Neural progenitor cell (in vitro differentiated cells): ENCODE data around the gene TTC21A. TPM values are rescaled to one million over a fixed set of nuclear protein-coding genes. Genes with fewer than 3 reads are reported as not detected.

Experiments
- DNase-seq: peaks from one replicate; pipeline ENCODE4 v3.0.0-alpha.2; 2016; ENCODE audit warnings: low spot score
- H2AFZ ChIP-seq: fragments of 200-600 bp; sonication (generic); replicated peaks from 2 replicates; pipeline ENCODE4 v1.6.1; 2016; ENCODE audit warnings: antibody characterized with exemption
- H3F3A ChIP-seq: fragments of 200-600 bp; sonication (generic); 2 replicates; pipeline ENCODE4 v1.6.1; 2016; ENCODE audit warnings: antibody characterized with exemption, low read depth
- H3K27ac ChIP-seq: fragments of 200-600 bp; sonication (generic); 2 replicates; pipeline ENCODE4 v1.5.1; 2016; ENCODE audit warnings: mild to moderate bottlenecking
- H3K27me3 ChIP-seq: fragments of 200-600 bp; sonication (generic); 2 replicates; pipeline ENCODE4 v1.6.1; 2016; ENCODE audit warnings: mild to moderate bottlenecking, moderate library complexity
- H3K36me3 ChIP-seq: fragments of 200-600 bp; sonication (generic); 2 replicates; pipeline ENCODE4 v1.5.1; 2016
- H3K4me1 ChIP-seq: fragments of 200-600 bp; sonication (generic); 2 replicates; pipeline ENCODE4 v1.6.1; 2016; ENCODE audit warnings: mixed run types
- H3K4me2 ChIP-seq: fragments of 200-600 bp; sonication (generic); 2 replicates; pipeline ENCODE4 v1.6.1; 2016
- H3K4me3 ChIP-seq: fragments of 200-600 bp; sonication (generic); 2 replicates; pipeline ENCODE4 v1.5.1; 2016
- H3K79me2 ChIP-seq: fragments of 200-600 bp; sonication (generic); 2 replicates; pipeline ENCODE4 v1.6.1; 2016; ENCODE audit warnings: low read depth
- H3K9ac ChIP-seq: fragments of 200-600 bp; sonication (generic); 2 replicates; pipeline ENCODE4 v1.6.1; 2016
- H3K9me3 ChIP-seq: fragments of 200-600 bp; sonication (generic); 2 replicates; pipeline ENCODE4 v1.5.1; 2016; ENCODE audit warnings: low read depth
- H4K20me1 ChIP-seq: fragments of 200-600 bp; sonication (generic); 2 replicates; pipeline ENCODE4 v1.6.1; 2016; ENCODE audit warnings: low read depth
- H3K27ac Mint-ChIP-seq: 3 replicates; pipeline ENCODE4 v1.8.0; 2021; ENCODE audit warnings: mixed read lengths
- H3K27me3 Mint-ChIP-seq: 2 replicates; pipeline ENCODE4 v1.8.0; 2022; ENCODE audit warnings: low read depth, mild to moderate bottlenecking, inconsistent platforms, moderate library complexity, mixed read lengths; ENCODE audit not compliant: insufficient read depth
- H3K36me3 Mint-ChIP-seq: 3 replicates; pipeline ENCODE4 v1.8.0; 2021; ENCODE audit warnings: mixed read lengths
- H3K4me1 Mint-ChIP-seq: 3 replicates; pipeline ENCODE4 v1.8.0; 2021; ENCODE audit warnings: mixed read lengths
- H3K4me3 Mint-ChIP-seq: 3 replicates; pipeline ENCODE4 v1.8.0; 2021; ENCODE audit warnings: mild to moderate bottlenecking, moderate library complexity, mixed read lengths
- H3K9me3 Mint-ChIP-seq: 3 replicates; pipeline ENCODE4 v1.8.0; 2020; ENCODE audit warnings: mixed read lengths
- CTCF ChIP-seq: fragments of 200-600 bp; sonication (generic); IDR thresholded peaks from 2 replicates; pipeline ENCODE4 v1.5.1; 2017; ENCODE audit warnings: antibody characterized with exemption, mild to moderate bottlenecking
- EZH2 ChIP-seq: fragments of 200-600 bp; sonication (generic); IDR thresholded peaks from 2 replicates; pipeline ENCODE4 v1.6.1; 2017; ENCODE audit warnings: antibody characterized with exemption, mild to moderate bottlenecking, moderate library complexity
- EZH2phosphoT487 ChIP-seq: fragments of 200-600 bp; sonication (generic); IDR thresholded peaks from 2 replicates; pipeline ENCODE4 v1.6.1; 2017; ENCODE audit warnings: antibody characterized with exemption
- total RNA-seq: library from RNA; depleted of rRNA; stranded (reverse); fragments of >200 nt; gene quantifications from 2 replicates; pipeline ENCODE4 v1.2.3, GENCODE V29; 2015; ENCODE audit warnings: low replicate concordance

The TTC21A gene
- total RNA-seq, 1 donor from 2014 or later, result 1.2 TPM

DNA sequence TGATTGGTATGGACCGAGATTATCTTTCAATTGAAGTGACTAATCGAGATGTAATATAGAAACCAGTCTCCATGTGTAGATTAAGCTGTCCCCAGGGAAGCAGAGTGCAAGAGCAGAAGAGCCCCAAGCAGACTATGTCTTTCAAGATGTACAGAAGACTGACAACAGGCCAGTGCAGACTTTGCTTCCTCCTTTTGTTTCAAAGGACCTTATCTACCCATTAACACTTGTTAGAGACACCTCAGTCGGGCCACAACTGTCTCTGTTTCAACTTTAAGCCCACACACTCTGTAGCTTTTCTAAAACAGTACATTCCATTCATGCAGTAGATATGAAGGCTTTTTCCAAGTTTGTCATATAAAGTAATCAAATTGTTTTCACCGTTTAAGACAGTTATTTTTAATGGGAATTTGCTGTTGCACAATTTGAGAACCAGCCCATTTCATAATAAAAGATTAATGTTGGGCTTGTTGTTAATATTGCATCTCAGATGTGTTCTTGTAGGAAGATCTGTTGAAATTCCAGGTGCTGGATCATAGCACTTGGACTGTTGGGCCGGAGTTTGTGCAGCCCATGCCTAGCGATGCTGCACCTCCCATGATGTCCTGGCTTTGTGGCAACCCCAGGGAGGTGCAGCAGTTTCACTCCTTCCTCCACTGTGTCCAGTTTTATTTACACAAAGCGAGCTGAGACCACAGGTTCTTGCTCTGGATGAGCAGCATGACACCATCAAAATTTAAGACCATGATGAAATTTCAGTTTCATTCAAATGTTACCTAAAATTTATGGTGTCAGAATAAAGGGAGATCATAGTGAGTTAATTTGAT is 12.4 kb upstream of the TTC21A start:
- Histone ChIP-seq H3K27ac (no peak overlapping the region), H3K4me2 (no peak overlapping the region), H3K36me3 (peaks cover 16% of the 10 kb centered on the region), H3K4me1 (no peaks in the 10 kb centered on the region), H3F3A (no peaks in the 10 kb centered on the region), H3K9ac (no peak overlapping the region), H4K20me1 (no peaks in the 10 kb centered on the region), H3K9me3 (no peaks in the 10 kb centered on the region), H3K4me3 (no peak overlapping the region), H3K79me2 (no peaks in the 10 kb centered on the region), H2AFZ (no peak overlapping the region), H3K27me3 (no peaks in the 10 kb centered on the region)
- no peak for DNase-seq
- no peak for TF ChIP-seq CTCF
- TF ChIP-seq EZH2, result no peak
- Mint-ChIP-seq H3K27ac (no peak overlapping the region), H3K9me3 (no peaks in the 10 kb centered on the region), H3K27me3 (no peaks in the 10 kb centered on the region), H3K4me3 (no peak overlapping the region), H3K36me3 (peaks cover 30% of the 10 kb centered on the region), H3K4me1 (peaks cover 6% of the 10 kb centered on the region)

GRCh38 chr3:39095778-39096177 is 11.7 kb upstream of the TTC21A start:
- peaks cover 27% of the 10 kb centered on the region for H3K36me3 Mint-ChIP-seq
- Histone ChIP-seq H3K4me3 (no peak overlapping the region), H4K20me1 (peaks cover 1% of the 10 kb centered on the region), H3K27me3 (no peaks in the 10 kb centered on the region), H3K4me1 (no peaks in the 10 kb centered on the region), H3K9me3 (no peaks in the 10 kb centered on the region), H3K27ac (no peak overlapping the region), H3K4me2 (no peak overlapping the region), H2AFZ (no peak overlapping the region), H3K79me2 (no peaks in the 10 kb centered on the region), H3F3A (no peaks in the 10 kb centered on the region), H3K36me3 (peaks cover 9% of the 10 kb centered on the region), H3K9ac (no peak overlapping the region)
- no peak overlapping the region for H3K27ac Mint-ChIP-seq
- H3K4me3 Mint-ChIP-seq, result no peak overlapping the region
- H3K9me3 Mint-ChIP-seq, result no peaks in the 10 kb centered on the region
- TF ChIP-seq EZH2 (no peak), CTCF (no peak), EZH2phosphoT487 (no peak)
- no peak for DNase-seq
- H3K4me1 Mint-ChIP-seq, result peaks cover 6% of the 10 kb centered on the region
- no peaks in the 10 kb centered on the region for H3K27me3 Mint-ChIP-seq

DNA sequence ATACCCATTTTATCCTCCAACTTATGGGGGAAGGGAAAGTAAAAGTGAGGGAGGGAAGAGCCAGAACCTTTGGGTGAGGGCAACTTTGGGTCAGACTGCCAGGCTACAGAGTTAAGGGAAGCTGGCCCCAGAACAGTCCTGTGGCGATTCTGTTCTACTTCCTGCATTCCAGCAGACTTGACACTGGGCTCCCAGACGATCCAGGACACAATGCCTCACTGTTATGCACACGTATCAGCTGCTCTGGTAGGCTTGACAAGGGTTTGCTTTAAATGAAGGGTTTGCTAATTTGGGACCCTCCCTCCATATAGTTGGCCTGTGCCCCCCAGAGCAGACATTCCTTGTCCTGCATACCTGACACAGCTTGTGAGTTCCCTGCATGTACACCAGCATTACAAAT is 10.7 kb upstream of the TTC21A start:
- no peak for TF ChIP-seq CTCF
- TF ChIP-seq EZH2, result no peak
- no peak for TF ChIP-seq EZH2phosphoT487
- no peak overlapping the region for H3K4me3 Mint-ChIP-seq
- Histone ChIP-seq H3K4me2 (no peak overlapping the region), H3K36me3 (no peaks in the 10 kb centered on the region), H3K79me2 (no peaks in the 10 kb centered on the region), H2AFZ (no peak overlapping the region), H3K9me3 (no peaks in the 10 kb centered on the region), H3K27me3 (no peaks in the 10 kb centered on the region), H4K20me1 (peaks cover 3% of the 10 kb centered on the region), H3F3A (no peaks in the 10 kb centered on the region), H3K4me1 (no peaks in the 10 kb centered on the region), H3K4me3 (no peak overlapping the region), H3K9ac (no peak overlapping the region), H3K27ac (no peak overlapping the region)
- H3K36me3 Mint-ChIP-seq, result peaks cover 27% of the 10 kb centered on the region
- H3K9me3 Mint-ChIP-seq, result no peaks in the 10 kb centered on the region
- no peaks in the 10 kb centered on the region for H3K27me3 Mint-ChIP-seq
- DNase-seq, result no peak
- H3K27ac Mint-ChIP-seq, result no peak overlapping the region
- H3K4me1 Mint-ChIP-seq, result peaks cover 6% of the 10 kb centered on the region
